Measurements from ENCODE around the gene LIMS1.
"Not testable (repeated sequence)": the region's sequence is repeated elsewhere in the genome, so short reads cannot be mapped to it uniquely, and the experiment has no call there.

LIMS1 gene

GRCh38 chr2:108704871-108705270 lies 170.6 kb downstream of the LIMS1 start:
- Histone ChIP-seq H3K9me3 (ENCODE audit: control insufficient read depth in 1 of 2, low read length in 2 of 2) (peaks cover 0 to 6% of the 10 kb centered on the region in 2 donors), H3K27me3 (ENCODE audit: low read depth, low read length) (no peaks in the 10 kb centered on the region), H3K27ac (ENCODE audit: low read length) (no peak overlapping the region)

GRCh38 chr2:108707300-108707699 lies 173.0 kb downstream of the LIMS1 start:
- Histone ChIP-seq H3K36me3 (ENCODE audit: control insufficient read depth in 1 of 2, insufficient read depth in 2 of 2, low read length in 2 of 2) (no peaks in the 10 kb centered on the region), H3K9me3 (ENCODE audit: control insufficient read depth in 1 of 2, low read length in 2 of 2) (peaks cover 0 to 10% of the 10 kb centered on the region in 2 donors), H3K27ac (ENCODE audit: low read length) (no peak overlapping the region), H3K4me1 (ENCODE audit: control insufficient read depth in 1 of 2, insufficient read depth in 2 of 2, low read length in 2 of 2) (no peaks in the 10 kb centered on the region), H3K4me3 (ENCODE audit: low read depth in 1 of 2, low read length in 2 of 2) (no peak overlapping the region), H3K27me3 (ENCODE audit: low read depth, low read length) (no peaks in the 10 kb centered on the region)

More at GRCh38 chr2:108704871-108705270, 170.6 kb downstream of the LIMS1 start:
- Histone ChIP-seq H3K4me3 (ENCODE audit: low read depth in 1 of 2, low read length in 2 of 2) (no peak overlapping the region), H3K4me1 (ENCODE audit: control insufficient read depth in 1 of 2, insufficient read depth in 2 of 2, low read length in 2 of 2) (no peaks in the 10 kb centered on the region), H3K36me3 (ENCODE audit: control insufficient read depth in 1 of 2, insufficient read depth in 2 of 2, low read length in 2 of 2) (no peaks in the 10 kb centered on the region)

DNA sequence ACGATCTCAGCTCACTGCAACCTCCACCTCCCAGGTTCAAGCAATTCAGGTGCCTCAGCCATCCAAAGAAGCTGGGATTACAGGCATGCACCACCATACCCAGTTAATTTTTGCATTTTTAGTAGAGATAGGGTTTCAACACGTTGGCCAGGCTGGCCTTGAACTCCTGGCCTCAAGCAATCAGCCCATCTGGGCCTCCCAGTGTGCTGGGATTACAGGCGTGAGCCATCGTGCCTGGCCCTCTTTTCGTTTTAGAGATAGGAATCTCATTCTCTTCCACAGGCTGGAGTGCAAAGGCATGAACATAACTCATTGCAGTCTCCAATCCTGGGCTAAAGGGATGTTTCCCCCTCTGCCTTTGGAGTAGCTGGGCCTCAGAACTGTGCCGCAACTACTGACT lies 182.7 kb downstream of the LIMS1 start:
- not testable (repeated sequence) for H3K4me1 ChIP-seq (ENCODE audit: control insufficient read depth in 1 of 2, insufficient read depth in 2 of 2, low read length in 2 of 2); H3K27ac ChIP-seq (ENCODE audit: low read length); H3K36me3 ChIP-seq (ENCODE audit: control insufficient read depth in 1 of 2, insufficient read depth in 2 of 2, low read length in 2 of 2); H3K9me3 ChIP-seq (ENCODE audit: control insufficient read depth in 1 of 2, low read length in 2 of 2); H3K4me3 ChIP-seq (ENCODE audit: low read depth in 1 of 2, low read length in 2 of 2); H3K27me3 ChIP-seq (ENCODE audit: low read depth, low read length)

- peak within 1 kb of the TSS; percentile 93 for H3K27ac ChIP-seq (ENCODE audit: low read length)
- H3K4me1 ChIP-seq (ENCODE audit: control insufficient read depth in 1 of 2, insufficient read depth in 2 of 2, low read length in 2 of 2), result peaks cover 0 to 3% of the 10 kb centered on the region in 2 donors
- H3K27me3 ChIP-seq (ENCODE audit: low read depth, low read length), result no peaks in the 10 kb centered on the region
- H3K9me3 ChIP-seq (ENCODE audit: control insufficient read depth in 1 of 2, low read length in 2 of 2), result no peaks in the 10 kb centered on the region
- no peaks in the 10 kb centered on the region for H3K36me3 ChIP-seq (ENCODE audit: control insufficient read depth in 1 of 2, insufficient read depth in 2 of 2, low read length in 2 of 2)
- peak within 1 kb of the TSS; percentile 74 to 75 for H3K4me3 ChIP-seq (ENCODE audit: low read depth in 1 of 2, low read length in 2 of 2)
Observed at GRCh38 chr2:108719149-108720044, 185.1 kb downstream of the LIMS1 start, which contains the start of gene RANBP2. RANBP2 (plus strand) TSS chr2:108719482; CDS start chr2:108719607, 125 bp downstream.

DNA sequence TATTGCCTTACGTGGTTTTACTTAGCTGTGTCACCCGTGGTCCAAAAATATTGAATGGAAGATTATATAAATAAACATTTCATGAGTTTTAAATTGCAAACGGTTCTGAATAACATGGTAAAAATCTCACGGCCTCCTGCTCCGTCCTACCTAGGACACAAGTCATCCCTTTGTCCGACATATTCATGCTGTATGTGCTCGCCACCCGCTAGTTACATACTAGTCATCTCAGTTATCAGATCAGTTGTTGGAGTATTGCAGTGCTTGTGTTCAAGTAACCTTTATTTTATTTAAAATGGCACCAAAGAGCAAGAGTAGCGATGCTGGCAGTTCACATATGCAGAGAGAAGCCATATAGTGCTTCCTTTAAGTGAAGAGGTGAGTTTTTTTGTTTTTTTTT lies 191.8 kb downstream of the LIMS1 start:
- H3K27ac ChIP-seq (ENCODE audit: low read length); H3K4me1 ChIP-seq (ENCODE audit: control insufficient read depth in 1 of 2, insufficient read depth in 2 of 2, low read length in 2 of 2): not testable (repeated sequence)

GRCh38 chr2:108734656-108735055 lies 200.4 kb downstream of the LIMS1 start:
- not testable (repeated sequence) for H3K4me1 ChIP-seq (ENCODE audit: control insufficient read depth in 1 of 2, insufficient read depth in 2 of 2, low read length in 2 of 2); H3K9me3 ChIP-seq (ENCODE audit: control insufficient read depth in 1 of 2, low read length in 2 of 2); H3K27me3 ChIP-seq (ENCODE audit: low read depth, low read length); H3K4me3 ChIP-seq (ENCODE audit: low read depth in 1 of 2, low read length in 2 of 2); H3K27ac ChIP-seq (ENCODE audit: low read length)
- peaks cover 0 to 15% of the 10 kb centered on the region in 2 donors for H3K36me3 ChIP-seq (ENCODE audit: control insufficient read depth in 1 of 2, insufficient read depth in 2 of 2, low read length in 2 of 2)

More for the DNA sequence above, 191.8 kb downstream of the LIMS1 start:
- H3K9me3 ChIP-seq (ENCODE audit: control insufficient read depth in 1 of 2, low read length in 2 of 2); H3K36me3 ChIP-seq (ENCODE audit: control insufficient read depth in 1 of 2, insufficient read depth in 2 of 2, low read length in 2 of 2); H3K4me3 ChIP-seq (ENCODE audit: low read depth in 1 of 2, low read length in 2 of 2); H3K27me3 ChIP-seq (ENCODE audit: low read depth, low read length): not testable (repeated sequence)
